ENCODE data around the gene CKAP2L. TPM values are rescaled to one million over a fixed set of nuclear protein-coding genes. Genes with fewer than 3 reads are reported as not detected.
A peak's percentile ranks its signal among the peaks of the same experiment; 100 is the strongest.

CKAP2L gene
- total and polyA plus RNA-seq, 10 of the 15 experiments (the other 5 are each of a cell fraction or from before 2014, with no cell fraction given), result 10.5 to 37.4 (median 20.2) TPM

DNA sequence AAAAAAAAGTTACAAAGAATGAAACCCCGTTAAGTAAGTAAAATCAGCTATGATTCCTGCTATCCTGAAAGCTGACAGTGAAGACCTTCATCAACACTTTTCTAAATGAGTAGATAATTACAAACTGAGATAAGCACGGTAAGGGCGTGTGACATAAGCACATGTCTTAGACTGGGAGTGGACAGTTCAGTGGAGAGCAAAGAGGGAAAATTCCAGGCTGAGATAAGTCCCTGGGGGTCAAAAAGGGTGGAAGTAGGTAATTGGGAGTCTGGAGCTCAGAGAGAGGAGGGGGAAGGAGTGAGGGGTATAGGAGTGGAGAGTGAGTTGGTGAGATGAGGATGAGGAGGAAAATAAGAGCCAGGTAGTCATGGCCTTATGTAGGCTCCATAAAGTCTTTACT, 24.2 kb upstream of the CKAP2L start (continued):
- TF ChIP-seq, protein P1, sequence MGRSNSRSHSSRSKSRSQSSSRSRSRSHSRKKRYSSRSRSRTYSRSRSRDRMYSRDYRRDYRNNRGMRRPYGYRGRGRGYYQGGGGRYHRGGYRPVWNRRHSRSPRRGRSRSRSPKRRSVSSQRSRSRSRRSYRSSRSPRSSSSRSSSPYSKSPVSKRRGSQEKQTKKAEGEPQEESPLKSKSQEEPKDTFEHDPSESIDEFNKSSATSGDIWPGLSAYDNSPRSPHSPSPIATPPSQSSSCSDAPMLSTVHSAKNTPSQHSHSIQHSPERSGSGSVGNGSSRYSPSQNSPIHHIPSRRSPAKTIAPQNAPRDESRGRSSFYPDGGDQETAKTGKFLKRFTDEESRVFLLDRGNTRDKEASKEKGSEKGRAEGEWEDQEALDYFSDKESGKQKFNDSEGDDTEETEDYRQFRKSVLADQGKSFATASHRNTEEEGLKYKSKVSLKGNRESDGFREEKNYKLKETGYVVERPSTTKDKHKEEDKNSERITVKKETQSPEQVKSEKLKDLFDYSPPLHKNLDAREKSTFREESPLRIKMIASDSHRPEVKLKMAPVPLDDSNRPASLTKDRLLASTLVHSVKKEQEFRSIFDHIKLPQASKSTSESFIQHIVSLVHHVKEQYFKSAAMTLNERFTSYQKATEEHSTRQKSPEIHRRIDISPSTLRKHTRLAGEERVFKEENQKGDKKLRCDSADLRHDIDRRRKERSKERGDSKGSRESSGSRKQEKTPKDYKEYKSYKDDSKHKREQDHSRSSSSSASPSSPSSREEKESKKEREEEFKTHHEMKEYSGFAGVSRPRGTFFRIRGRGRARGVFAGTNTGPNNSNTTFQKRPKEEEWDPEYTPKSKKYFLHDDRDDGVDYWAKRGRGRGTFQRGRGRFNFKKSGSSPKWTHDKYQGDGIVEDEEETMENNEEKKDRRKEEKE (IDR thresholded peaks at IDR 0.05), result no peak

DNA sequence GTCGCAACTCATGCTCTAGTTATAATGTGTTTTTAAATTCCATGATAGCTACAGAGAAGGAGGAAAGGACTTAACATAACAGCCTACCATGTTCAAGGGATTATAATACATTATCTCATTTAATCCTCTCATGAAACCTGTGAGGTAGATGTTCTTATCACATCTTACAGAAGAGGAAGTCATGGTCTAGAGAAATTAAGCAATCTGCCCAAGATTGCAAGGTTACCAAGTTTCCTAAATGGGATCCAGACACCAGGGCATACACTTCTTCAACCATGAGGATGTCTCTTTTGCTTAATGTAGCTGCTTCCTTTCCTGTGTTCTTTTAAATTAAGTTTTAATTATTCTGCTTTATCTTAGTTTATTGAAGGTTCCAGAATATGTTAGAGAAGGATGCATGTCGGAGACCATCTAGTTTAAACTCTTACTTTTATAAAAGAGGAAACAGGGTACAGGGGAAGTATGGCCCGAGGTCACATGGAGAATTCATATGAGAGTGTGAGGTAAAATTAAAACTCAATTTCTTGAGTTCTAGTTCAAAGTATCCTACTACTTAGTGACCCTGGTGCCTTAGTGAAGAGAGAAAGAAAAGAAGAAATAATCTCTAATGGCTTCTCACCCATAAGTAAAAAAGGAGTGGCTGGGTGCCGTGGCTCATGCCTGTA, 23.5 kb upstream of the CKAP2L start:
- ATAC-seq (no peak), FAIRE-seq (peak; percentile 47), DNase-seq (ENCODE audit: low read depth, low spot score) (no peak)
- Histone ChIP-seq H4K20me1 (ENCODE audit: control insufficient read depth, insufficient read depth) (no peaks in the 10 kb centered on the region), H3K9ac (ENCODE audit: control insufficient read depth, insufficient read depth, low read length) (no peak overlapping the region), H3K9me3 (replicated peaks; ENCODE audit: control insufficient read depth, insufficient read depth, low read length) (peaks cover 2% of the 10 kb centered on the region; the same call in 1 of the 3 replicates), H3K79me2 (ENCODE audit: control insufficient read depth, insufficient read depth, low read length) (no peaks in the 10 kb centered on the region), H3K27me3 (replicated peaks in 1 of 2; ENCODE audit: control insufficient read depth in 2 of 2, insufficient read depth in 2 of 2, low read length in 1 of 2) (no peaks in the 10 kb centered on the region), H2AFZ (ENCODE audit: control insufficient read depth, low read depth, low read length) (no peak overlapping the region), H3K4me2 (ENCODE audit: control insufficient read depth, insufficient read depth) (no peak overlapping the region), H3K4me3 (no peak overlapping the region), H3K27ac (ENCODE audit: control insufficient read depth, insufficient read depth) (no peak overlapping the region), H3K36me3 (ENCODE audit: control insufficient read depth in 2 of 2, insufficient read depth in 2 of 2, low read length in 1 of 2) (no peaks in the 10 kb centered on the region), H3K4me1 (ENCODE audit: control insufficient read depth, insufficient read depth, low read length) (peaks cover 5% of the 10 kb centered on the region; the same call in 1 of the 2 replicates)
- ChIA-PET SMC1A (ENCODE audit: uncharacterized antibody, unreplicated experiment) (interaction anchor here (1.0 to 2.0 kb wide), 6 partner anchors 15 to 95 kb away, joined by 3 to 7 read pairs (median 4); no protein-coding TSS in a partner anchor), RAD21 (ENCODE audit: unreplicated experiment) (interaction anchor here (1.5 kb wide), 1 partner anchor 97 kb away, joined by 4 read pairs; no protein-coding TSS in a partner anchor), POLR2A (no interaction called here), CTCF (interaction anchor here (1.3 to 4.8 kb wide), 2 partner anchors 43 to 98 kb away, joined by 5 to 17 read pairs; no protein-coding TSS in a partner anchor)
- no TSS peak for BruUV-seq (replicated peaks)
- 98% methylated on average over 4 of the region's 4 CpGs for WGBS (ENCODE audit: insufficient coverage, insufficient replicate concordance, low lambda C conversion rate, missing lambda C conversion rate)
- in situ Hi-C loops (cut with MboI), result no loop called here
- intact Hi-C loops (cut with micrococcal nuclease; ENCODE audit: unreplicated experiment), result no loop called here
- TF ChIP-seq, protein P2, sequence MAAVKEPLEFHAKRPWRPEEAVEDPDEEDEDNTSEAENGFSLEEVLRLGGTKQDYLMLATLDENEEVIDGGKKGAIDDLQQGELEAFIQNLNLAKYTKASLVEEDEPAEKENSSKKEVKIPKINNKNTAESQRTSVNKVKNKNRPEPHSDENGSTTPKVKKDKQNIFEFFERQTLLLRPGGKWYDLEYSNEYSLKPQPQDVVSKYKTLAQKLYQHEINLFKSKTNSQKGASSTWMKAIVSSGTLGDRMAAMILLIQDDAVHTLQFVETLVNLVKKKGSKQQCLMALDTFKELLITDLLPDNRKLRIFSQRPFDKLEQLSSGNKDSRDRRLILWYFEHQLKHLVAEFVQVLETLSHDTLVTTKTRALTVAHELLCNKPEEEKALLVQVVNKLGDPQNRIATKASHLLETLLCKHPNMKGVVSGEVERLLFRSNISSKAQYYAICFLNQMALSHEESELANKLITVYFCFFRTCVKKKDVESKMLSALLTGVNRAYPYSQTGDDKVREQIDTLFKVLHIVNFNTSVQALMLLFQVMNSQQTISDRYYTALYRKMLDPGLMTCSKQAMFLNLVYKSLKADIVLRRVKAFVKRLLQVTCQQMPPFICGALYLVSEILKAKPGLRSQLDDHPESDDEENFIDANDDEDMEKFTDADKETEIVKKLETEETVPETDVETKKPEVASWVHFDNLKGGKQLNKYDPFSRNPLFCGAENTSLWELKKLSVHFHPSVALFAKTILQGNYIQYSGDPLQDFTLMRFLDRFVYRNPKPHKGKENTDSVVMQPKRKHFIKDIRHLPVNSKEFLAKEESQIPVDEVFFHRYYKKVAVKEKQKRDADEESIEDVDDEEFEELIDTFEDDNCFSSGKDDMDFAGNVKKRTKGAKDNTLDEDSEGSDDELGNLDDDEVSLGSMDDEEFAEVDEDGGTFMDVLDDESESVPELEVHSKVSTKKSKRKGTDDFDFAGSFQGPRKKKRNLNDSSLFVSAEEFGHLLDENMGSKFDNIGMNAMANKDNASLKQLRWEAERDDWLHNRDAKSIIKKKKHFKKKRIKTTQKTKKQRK (IDR thresholded peaks at IDR 0.05; ENCODE audit: low read depth, low read length), result no peak
- TF ChIP-seq MTA2 (IDR thresholded peaks at IDR 0.05; ENCODE audit: low read depth) (no peak), ZSCAN29 (IDR thresholded peaks at IDR 0.05) (no peak), RELA (IDR thresholded peaks at IDR 0.05; ENCODE audit: borderline replicate concordance, partially characterized antibody) (no peak), SRF (IDR thresholded peaks at IDR 0.05; ENCODE audit: low read depth in 2 of 2, low read length in 2 of 2) (no peak)
- TF ChIP-seq, protein P1 (IDR thresholded peaks at IDR 0.05), result no peak
- TF ChIP-seq, protein P3, sequence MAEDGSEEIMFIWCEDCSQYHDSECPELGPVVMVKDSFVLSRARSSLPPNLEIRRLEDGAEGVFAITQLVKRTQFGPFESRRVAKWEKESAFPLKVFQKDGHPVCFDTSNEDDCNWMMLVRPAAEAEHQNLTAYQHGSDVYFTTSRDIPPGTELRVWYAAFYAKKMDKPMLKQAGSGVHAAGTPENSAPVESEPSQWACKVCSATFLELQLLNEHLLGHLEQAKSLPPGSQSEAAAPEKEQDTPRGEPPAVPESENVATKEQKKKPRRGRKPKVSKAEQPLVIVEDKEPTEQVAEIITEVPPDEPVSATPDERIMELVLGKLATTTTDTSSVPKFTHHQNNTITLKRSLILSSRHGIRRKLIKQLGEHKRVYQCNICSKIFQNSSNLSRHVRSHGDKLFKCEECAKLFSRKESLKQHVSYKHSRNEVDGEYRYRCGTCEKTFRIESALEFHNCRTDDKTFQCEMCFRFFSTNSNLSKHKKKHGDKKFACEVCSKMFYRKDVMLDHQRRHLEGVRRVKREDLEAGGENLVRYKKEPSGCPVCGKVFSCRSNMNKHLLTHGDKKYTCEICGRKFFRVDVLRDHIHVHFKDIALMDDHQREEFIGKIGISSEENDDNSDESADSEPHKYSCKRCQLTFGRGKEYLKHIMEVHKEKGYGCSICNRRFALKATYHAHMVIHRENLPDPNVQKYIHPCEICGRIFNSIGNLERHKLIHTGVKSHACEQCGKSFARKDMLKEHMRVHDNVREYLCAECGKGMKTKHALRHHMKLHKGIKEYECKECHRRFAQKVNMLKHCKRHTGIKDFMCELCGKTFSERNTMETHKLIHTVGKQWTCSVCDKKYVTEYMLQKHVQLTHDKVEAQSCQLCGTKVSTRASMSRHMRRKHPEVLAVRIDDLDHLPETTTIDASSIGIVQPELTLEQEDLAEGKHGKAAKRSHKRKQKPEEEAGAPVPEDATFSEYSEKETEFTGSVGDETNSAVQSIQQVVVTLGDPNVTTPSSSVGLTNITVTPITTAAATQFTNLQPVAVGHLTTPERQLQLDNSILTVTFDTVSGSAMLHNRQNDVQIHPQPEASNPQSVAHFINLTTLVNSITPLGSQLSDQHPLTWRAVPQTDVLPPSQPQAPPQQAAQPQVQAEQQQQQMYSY (CRISPR knock-in tag; IDR thresholded peaks at IDR 0.05), result no peak
